HCT116 (cell line): Measurements from ENCODE around the gene COL5A1. TPM values are rescaled to one million over a fixed set of nuclear protein-coding genes. Genes with fewer than 3 reads are reported as not detected.

Experiments
- ATAC-seq: fragments of 200-7000 bp; cut with Tn5 transposase; 2 replicates; pipeline ENCODE4 v1.9.1; 2020; ENCODE audit warnings: mild to moderate bottlenecking, moderate library complexity
- BruUV-seq: library from RNA; stranded (reverse); fragments of 400-500 nt; replicated peaks from 2 replicates; lab custom pipeline; 2021; lab: Mats Ljungman, UMichigan
- CTCF ChIA-PET: fragments of 300-600 bp; sonication (Branson Sonifier 250); formaldehyde crosslinking; loops from one replicate; lab custom pipeline; 2021; ENCODE audit warnings: antibody characterized with exemption; lab: Charles Lee
- POLR2A ChIA-PET: fragments of 300-600, 350-600 bp; sonication (Branson Sonifier 250); formaldehyde crosslinking; loops from one replicate; lab custom pipeline; 2021; ENCODE audit warnings: antibody characterized with exemption; lab: Charles Lee
- RAD21 ChIA-PET, 2 experiments: fragments of 300-600 bp; sonication (Branson Sonifier 250); formaldehyde crosslinking; loops; one replicate each; lab custom pipeline; 2023; ENCODE audit warnings: low total read pairs in 2 of 2; ENCODE audit not compliant: uncharacterized antibody in 2 of 2, unreplicated experiment in 2 of 2, low non-redundant PET in 1 of 2; lab: Charles Lee
- DNase-seq: peaks from one replicate; pipeline ENCODE4 v3.0.0-alpha.2; 2010; ENCODE audit warnings: low read depth, low spot score
- H2AFZ ChIP-seq: fragments of 200-600 bp; shearing (Covaris generic), sonication (generic); 2 replicates; pipeline ENCODE4 v1.6.1; 2017; ENCODE audit warnings: low read depth, mixed run types, mixed read lengths, antibody characterized with exemption, low read length; ENCODE audit not compliant: poor library complexity, severe bottlenecking
- H3K27ac ChIP-seq: 2 replicates; pipeline ENCODE4 v1.5.1; 2012; ENCODE audit warnings: low read depth, low read length
- H3K27me3 ChIP-seq: fragments of 200-600 bp; sonication (generic); 2 replicates; pipeline ENCODE4 v1.6.1; 2016; ENCODE audit warnings: mixed run types, low read length, mixed read lengths; ENCODE audit not compliant: insufficient read depth
- H3K36me3 ChIP-seq, 2 experiments: fragments of 200-500 bp in 1 of 2; fragments of 200-600 bp in 1 of 2; sonication (Bioruptor generic) in 1 of 2; sonication (generic) in 1 of 2; 2 replicates each; pipeline versions ENCODE4 v1.5.1 to v1.6.1; 2014 to 2016; ENCODE audit warnings: low read length in 2 of 2, inconsistent platforms in 1 of 2, mixed read lengths in 1 of 2, mixed run types in 1 of 2; ENCODE audit not compliant: insufficient read depth in 2 of 2, control insufficient read depth in 1 of 2
- H3K4me1 ChIP-seq, 2 experiments: fragments of 200-600 bp in 1 of 2; sonication (generic) in 1 of 2; 2 replicates each; pipeline versions ENCODE4 v1.5.1 to v1.6.1; 2012 to 2017; ENCODE audit warnings: low read length in 2 of 2, inconsistent platforms in 1 of 2, mild to moderate bottlenecking in 1 of 2, mixed read lengths in 1 of 2, mixed run types in 1 of 2, moderate library complexity in 1 of 2; ENCODE audit not compliant: insufficient read depth in 2 of 2, control insufficient read depth in 1 of 2
- H3K4me2 ChIP-seq: fragments of 200-600 bp; sonication (generic); 2 replicates; pipeline ENCODE4 v1.6.1; 2017; ENCODE audit warnings: mixed run types, low read length, mixed read lengths
- H3K4me3 ChIP-seq, 2 experiments: fragments of 200-600 bp in 1 of 2; sonication (generic) in 1 of 2; replicated peaks in 1 of 2; 2 replicates each; pipeline ENCODE4 v1.5.1; 2011 to 2016; ENCODE audit warnings: low read length in 2 of 2, control low read depth in 1 of 2, low read depth in 1 of 2, mild to moderate bottlenecking in 1 of 2, mixed read lengths in 1 of 2, mixed run types in 1 of 2
- H3K79me2 ChIP-seq: fragments of 200-600 bp; sonication (generic); 2 replicates; pipeline ENCODE4 v1.6.1; 2017; ENCODE audit warnings: mild to moderate bottlenecking, mixed run types, low read length, moderate library complexity, mixed read lengths; ENCODE audit not compliant: insufficient read depth
- H3K9ac ChIP-seq: fragments of 200-600 bp; sonication (generic); 2 replicates; pipeline ENCODE4 v1.6.1; 2016; ENCODE audit warnings: low read length, mixed read lengths
- H3K9me2 ChIP-seq: fragments of 200-600 bp; sonication (generic), shearing (Covaris generic); 2 replicates; pipeline ENCODE4 v1.6.1; 2017; ENCODE audit warnings: mixed run types, mild to moderate bottlenecking, moderate library complexity; ENCODE audit not compliant: insufficient read depth
- H3K9me3 ChIP-seq, 2 experiments: fragments of 200-500 bp in 1 of 2; fragments of 200-600 bp in 1 of 2; sonication (Bioruptor generic) in 1 of 2; sonication (generic) in 1 of 2; 2 replicates each; pipeline ENCODE4 v1.6.1; 2014 to 2017; ENCODE audit warnings: low read length in 2 of 2, mixed read lengths in 2 of 2, inconsistent platforms in 1 of 2, low read depth in 1 of 2, mild to moderate bottlenecking in 1 of 2, mixed run types in 1 of 2, moderate library complexity in 1 of 2; ENCODE audit not compliant: control insufficient read depth in 1 of 2, insufficient read depth in 1 of 2
- H4K20me1 ChIP-seq: fragments of 200-600 bp; sonication (generic), shearing (Covaris generic); 2 replicates; pipeline ENCODE4 v1.6.1; 2017; ENCODE audit warnings: mixed run types, mild to moderate bottlenecking, moderate library complexity; ENCODE audit not compliant: insufficient read depth
- ATF3 ChIP-seq: IDR thresholded peaks from 2 replicates; pipeline ENCODE4 v1.6.1; 2012
- CBX3 ChIP-seq: IDR thresholded peaks from 2 replicates; pipeline ENCODE4 v1.6.1; 2012; ENCODE audit warnings: low read depth
- CEBPB ChIP-seq: IDR thresholded peaks from 2 replicates; pipeline ENCODE4 v1.6.1; 2012; ENCODE audit warnings: low read depth
- CTCF ChIP-seq, 3 experiments: fragments of 200-600 bp in 1 of 3; sonication (generic) in 1 of 3; IDR thresholded peaks in 2 of 3; conservative IDR thresholded peaks in 1 of 3; 2 replicates each; pipeline ENCODE4 v1.5.1; 2012 to 2017; ENCODE audit warnings: low read depth in 2 of 3, low read length in 2 of 3, antibody characterized with exemption in 1 of 3, borderline replicate concordance in 1 of 3, control low read depth in 1 of 3, mild to moderate bottlenecking in 1 of 3, mixed read lengths in 1 of 3, mixed run types in 1 of 3, moderate library complexity in 1 of 3; ENCODE audit not compliant: insufficient read depth in 1 of 3
- EGR1 ChIP-seq: IDR thresholded peaks from 2 replicates; pipeline ENCODE4 v1.6.1; 2012; ENCODE audit warnings: low read depth
- EZH2 ChIP-seq: fragments of 200-600 bp; sonication (generic); IDR thresholded peaks from 2 replicates; pipeline ENCODE4 v1.6.1; 2017; ENCODE audit warnings: antibody characterized with exemption, mixed run types
- EZH2phosphoT487 ChIP-seq: fragments of 200-600 bp; IDR thresholded peaks from 2 replicates; pipeline ENCODE4 v1.6.1; 2018; ENCODE audit warnings: antibody characterized with exemption, borderline replicate concordance
- FOSL1 ChIP-seq: IDR thresholded peaks from 2 replicates; pipeline ENCODE4 v1.6.1; 2012; ENCODE audit warnings: low read depth
- POLR2A ChIP-seq: IDR thresholded peaks from 2 replicates; pipeline ENCODE4 v1.7.0; 2011; ENCODE audit warnings: borderline replicate concordance; ENCODE audit not compliant: insufficient read depth, insufficient read length; ENCODE audit errors: extremely low read depth
- POLR2AphosphoS5 ChIP-seq: IDR thresholded peaks from 2 replicates; pipeline ENCODE4 v1.6.1; 2011; ENCODE audit warnings: mild to moderate bottlenecking, low read depth, low read length, moderate library complexity
- RAD21 ChIP-seq: IDR thresholded peaks from 2 replicates; pipeline ENCODE4 v1.6.1; 2012; ENCODE audit warnings: low read depth, mild to moderate bottlenecking
- SIN3A ChIP-seq: IDR thresholded peaks from 2 replicates; pipeline ENCODE4 v1.6.1; 2012; ENCODE audit warnings: low read depth
- SP1 ChIP-seq: IDR thresholded peaks from 2 replicates; pipeline ENCODE4 v1.6.1; 2012; ENCODE audit warnings: low read depth
- ZNF274 ChIP-seq: fragments of 200-500 bp; sonication (Bioruptor generic); IDR thresholded peaks from 2 replicates; pipeline ENCODE4 v1.6.1; 2014; ENCODE audit warnings: mild to moderate bottlenecking, low read depth, low read length, inconsistent platforms
- intact Hi-C: fragments of 100-400 bp; cut with micrococcal nuclease; formaldehyde crosslinking; loops from 2 replicates; pipeline ENCODE4 v1.10.0; 2022
- total RNA-seq: library from RNA; stranded (reverse); gene quantifications from one replicate; pipeline ENCODE4 v1.2.1, GENCODE V29; 2021; ENCODE audit not compliant: unreplicated experiment
- TF ChIP-seq, protein P1 (sequence below): IDR thresholded peaks from 2 replicates; pipeline ENCODE4 v1.6.1; 2011; ENCODE audit warnings: mild to moderate bottlenecking, low read length, moderate library complexity; ENCODE audit not compliant: insufficient replicate concordance; ENCODE audit errors: extremely low read depth

The COL5A1 gene
- total RNA-seq, 1 experiment from 2014 or later, result 0.30 TPM

DNA sequence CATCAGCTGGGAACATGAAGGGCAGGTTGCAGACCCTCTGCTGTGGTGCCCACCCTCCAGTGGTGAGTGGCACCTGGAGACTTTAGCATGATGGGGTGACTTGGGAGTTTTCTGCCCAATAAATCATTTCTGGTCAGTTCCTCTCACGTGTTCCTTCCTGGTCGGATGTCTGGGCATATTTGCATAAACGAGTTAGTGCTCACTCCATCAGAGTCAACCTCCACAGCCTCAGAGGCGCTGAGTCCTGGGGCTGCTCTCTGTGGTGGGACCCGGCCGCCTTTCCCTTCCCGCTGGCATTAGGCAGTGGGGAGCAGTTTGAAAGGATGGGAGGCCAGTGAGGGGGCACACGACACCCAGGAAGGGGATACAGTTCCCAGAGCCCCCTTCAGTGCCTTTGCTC, 125.0 kb downstream of the COL5A1 start:
- no TSS peak for BruUV-seq
- Histone ChIP-seq H3K79me2 (no peaks in the 10 kb centered on the region), H3K9ac (no peak overlapping the region), H3K4me1 (no peaks in the 10 kb centered on the region), H3K27ac (no peak overlapping the region), H2AFZ (no peak overlapping the region), H3K4me2 (no peak overlapping the region), H3K9me3 (no peaks in the 10 kb centered on the region), H4K20me1 (no peaks in the 10 kb centered on the region), H3K36me3 (no peaks in the 10 kb centered on the region), H3K9me2 (no peaks in the 10 kb centered on the region), H3K27me3 (no peaks in the 10 kb centered on the region), H3K4me3 (no peak overlapping the region)
- TF ChIP-seq EGR1, result no peak
- TF ChIP-seq CTCF (IDR thresholded peaks at IDR 0.05 in 2 of 3, conservative IDR thresholded peaks at IDR 0.05 in 1 of 3; ENCODE audit: borderline replicate concordance in 1 of 3, insufficient read depth in 1 of 3, low read depth in 2 of 3, low read length in 2 of 3), result no peak
- TF ChIP-seq FOSL1, result no peak
- no peak for TF ChIP-seq POLR2AphosphoS5
- TF ChIP-seq SP1, result no peak
- TF ChIP-seq POLR2A, result no peak
- TF ChIP-seq SIN3A, result no peak
- TF ChIP-seq CEBPB, result no peak
- TF ChIP-seq ZNF274, result no peak
- TF ChIP-seq, protein P1, sequence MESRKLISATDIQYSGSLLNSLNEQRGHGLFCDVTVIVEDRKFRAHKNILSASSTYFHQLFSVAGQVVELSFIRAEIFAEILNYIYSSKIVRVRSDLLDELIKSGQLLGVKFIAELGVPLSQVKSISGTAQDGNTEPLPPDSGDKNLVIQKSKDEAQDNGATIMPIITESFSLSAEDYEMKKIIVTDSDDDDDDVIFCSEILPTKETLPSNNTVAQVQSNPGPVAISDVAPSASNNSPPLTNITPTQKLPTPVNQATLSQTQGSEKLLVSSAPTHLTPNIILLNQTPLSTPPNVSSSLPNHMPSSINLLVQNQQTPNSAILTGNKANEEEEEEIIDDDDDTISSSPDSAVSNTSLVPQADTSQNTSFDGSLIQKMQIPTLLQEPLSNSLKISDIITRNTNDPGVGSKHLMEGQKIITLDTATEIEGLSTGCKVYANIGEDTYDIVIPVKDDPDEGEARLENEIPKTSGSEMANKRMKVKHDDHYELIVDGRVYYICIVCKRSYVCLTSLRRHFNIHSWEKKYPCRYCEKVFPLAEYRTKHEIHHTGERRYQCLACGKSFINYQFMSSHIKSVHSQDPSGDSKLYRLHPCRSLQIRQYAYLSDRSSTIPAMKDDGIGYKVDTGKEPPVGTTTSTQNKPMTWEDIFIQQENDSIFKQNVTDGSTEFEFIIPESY, result no peak
- no peak for TF ChIP-seq ATF3
- no peak for TF ChIP-seq EZH2
- TF ChIP-seq CBX3, result no peak
- no peak for TF ChIP-seq EZH2phosphoT487
- no peak for TF ChIP-seq RAD21
- ATAC-seq, result no peak
- RAD21 ChIA-PET, result no interaction called here
- CTCF ChIA-PET, result interaction anchor here (1.0 kb wide), 1 partner anchor 12 kb away, joined by 4 read pairs; no protein-coding TSS in a partner anchor
- intact Hi-C loops, result no loop called here
- no peak for DNase-seq
- POLR2A ChIA-PET, result no interaction called here
